Activated T-cell treated with anti-CD3 and anti-CD28 coated beads, Interleukin-2, amount 50 U/mL, for 4 hours (primary cell): Measurements from ENCODE around the gene PIEZO1. TPM values are rescaled to one million over a fixed set of nuclear protein-coding genes. Genes with fewer than 3 reads are reported as not detected.
A peak's percentile ranks its signal among the peaks of the same experiment; 100 is the strongest.

Experiments
- ATAC-seq, 2 donors: fragments of 200-7000 bp; cut with Tn5 transposase; one replicate each; pipeline ENCODE4 v1.10.0; 2021
- DNase-seq: peaks from one replicate; pipeline ENCODE4 v3.0.0-alpha.2; 2020
- H3K27me3 Mint-ChIP-seq: one replicate; pipeline ENCODE4 v1.8.0; 2021; ENCODE audit warnings: low read depth, mixed read lengths
- H3K36me3 Mint-ChIP-seq: one replicate; pipeline ENCODE4 v1.8.0; 2022; ENCODE audit warnings: mixed read lengths; ENCODE audit not compliant: insufficient read depth
- H3K4me1 Mint-ChIP-seq: one replicate; pipeline ENCODE4 v1.8.0; 2021; ENCODE audit warnings: low read depth, mixed read lengths
- H3K4me3 Mint-ChIP-seq: one replicate; pipeline ENCODE4 v1.8.0; 2021; ENCODE audit warnings: mild to moderate bottlenecking, moderate library complexity, mixed read lengths
- H3K9me3 Mint-ChIP-seq: one replicate; pipeline ENCODE4 v1.8.0; 2021; ENCODE audit warnings: mixed read lengths
- total RNA-seq, 3 donors: library from RNA; stranded (reverse); gene quantifications; one replicate each; pipeline ENCODE4 v1.2.1, GENCODE V29; 2021

PIEZO1 gene
- total RNA-seq, 3 donors from 2014 or later, result 116 to 171 (median 139) TPM

- no peaks in the 10 kb centered on the region for H3K9me3 Mint-ChIP-seq
- peaks cover 7% of the 10 kb centered on the region for H3K4me1 Mint-ChIP-seq
- DNase-seq, result peak; percentile 99
- peak within 1 kb of the TSS; percentile 90 for H3K4me3 Mint-ChIP-seq
- H3K27me3 Mint-ChIP-seq, result no peaks in the 10 kb centered on the region
- H3K36me3 Mint-ChIP-seq, result peaks cover 7% of the 10 kb centered on the region
- peak; percentile 73 for ATAC-seq
Observed at GRCh38 chr16:88811769-88812512, 26.9 kb upstream of the PIEZO1 start, which contains the start of gene APRT. Gene APRT (minus strand): TSS chr16:88811928. CDS start chr16:88811899, 29 bp downstream.

GRCh38 chr16:88810912-88811768, 26.1 kb upstream of the PIEZO1 start:
- peaks cover 7% of the 10 kb centered on the region for H3K36me3 Mint-ChIP-seq
- H3K9me3 Mint-ChIP-seq, result no peaks in the 10 kb centered on the region
- peaks cover 7% of the 10 kb centered on the region for H3K4me1 Mint-ChIP-seq

GRCh38 chr16:88810166-88810911, 25.3 kb upstream of the PIEZO1 start:
- Mint-ChIP-seq H3K4me1 (peaks cover 7% of the 10 kb centered on the region), H3K36me3 (peaks cover 7% of the 10 kb centered on the region), H3K9me3 (no peaks in the 10 kb centered on the region), H3K4me3 (peak overlapping the region; percentile 89), H3K27me3 (no peaks in the 10 kb centered on the region)
- ATAC-seq, result peak; percentile 11 to 20
- DNase-seq, result no peak

More at GRCh38 chr16:88810912-88811768, 26.1 kb upstream of the PIEZO1 start:
- DNase-seq, result peak; percentile 60
- peak; percentile 62 for ATAC-seq
- peak overlapping the region; percentile 89 for H3K4me3 Mint-ChIP-seq
- no peaks in the 10 kb centered on the region for H3K27me3 Mint-ChIP-seq

GRCh38 chr16:88809676-88810165, 24.7 kb upstream of the PIEZO1 start:
- Mint-ChIP-seq H3K36me3 (peaks cover 7% of the 10 kb centered on the region), H3K9me3 (no peaks in the 10 kb centered on the region), H3K4me3 (peak overlapping the region; percentile 89), H3K27me3 (no peaks in the 10 kb centered on the region), H3K4me1 (peaks cover 7% of the 10 kb centered on the region)
- DNase-seq (no peak), ATAC-seq (no peak)

GRCh38 chr16:88809068-88809675, 24.2 kb upstream of the PIEZO1 start:
- ATAC-seq (no peak), DNase-seq (no peak)
- Mint-ChIP-seq H3K27me3 (no peaks in the 10 kb centered on the region), H3K4me1 (peaks cover 7% of the 10 kb centered on the region), H3K4me3 (peak overlapping the region; percentile 89), H3K36me3 (peaks cover 7% of the 10 kb centered on the region), H3K9me3 (no peaks in the 10 kb centered on the region)

- ATAC-seq (no peak), DNase-seq (no peak)
- Mint-ChIP-seq H3K4me1 (peaks cover 7% of the 10 kb centered on the region), H3K4me3 (no peak overlapping the region), H3K27me3 (no peaks in the 10 kb centered on the region), H3K9me3 (no peaks in the 10 kb centered on the region), H3K36me3 (peaks cover 7% of the 10 kb centered on the region)
Observed at GRCh38 chr16:88807626-88808453, 22.8 kb upstream of the PIEZO1 start.

- Mint-ChIP-seq H3K4me1 (peaks cover 10% of the 10 kb centered on the region), H3K9me3 (no peaks in the 10 kb centered on the region), H3K4me3 (no peak overlapping the region), H3K27me3 (no peaks in the 10 kb centered on the region), H3K36me3 (peaks cover 7% of the 10 kb centered on the region)
- DNase-seq, result no peak
- no peak for ATAC-seq
Observed at GRCh38 chr16:88807142-88807625, 22.2 kb upstream of the PIEZO1 start.

- no peak for DNase-seq
- H3K36me3 Mint-ChIP-seq, result peaks cover 7% of the 10 kb centered on the region
- peaks cover 10% of the 10 kb centered on the region for H3K4me1 Mint-ChIP-seq
- no peaks in the 10 kb centered on the region for H3K27me3 Mint-ChIP-seq
- H3K4me3 Mint-ChIP-seq, result no peak overlapping the region
- H3K9me3 Mint-ChIP-seq, result no peaks in the 10 kb centered on the region
- ATAC-seq, result no peak
Observed at GRCh38 chr16:88806491-88807111, 21.6 kb upstream of the PIEZO1 start.

- peaks cover 13% of the 10 kb centered on the region for H3K4me1 Mint-ChIP-seq
- peaks cover 7% of the 10 kb centered on the region for H3K36me3 Mint-ChIP-seq
- no peaks in the 10 kb centered on the region for H3K27me3 Mint-ChIP-seq
- H3K4me3 Mint-ChIP-seq, result no peak overlapping the region
- H3K9me3 Mint-ChIP-seq, result no peaks in the 10 kb centered on the region
- ATAC-seq (no peak), DNase-seq (no peak)
Observed at GRCh38 chr16:88805887-88806393, 20.9 kb upstream of the PIEZO1 start.

GRCh38 chr16:88805340-88805715, 20.3 kb upstream of the PIEZO1 start:
- Mint-ChIP-seq H3K36me3 (peaks cover 6% of the 10 kb centered on the region), H3K4me3 (peak overlapping the region; percentile 76), H3K27me3 (no peaks in the 10 kb centered on the region), H3K9me3 (no peaks in the 10 kb centered on the region), H3K4me1 (peaks cover 12% of the 10 kb centered on the region)
- ATAC-seq (no peak), DNase-seq (no peak)

GRCh38 chr16:88804552-88805339, 19.7 kb upstream of the PIEZO1 start:
- ATAC-seq, result peak in 1 of 2 donors; percentile 14
- DNase-seq, result no peak
- Mint-ChIP-seq H3K27me3 (no peaks in the 10 kb centered on the region), H3K4me3 (peak overlapping the region; percentile 76), H3K9me3 (no peaks in the 10 kb centered on the region), H3K36me3 (peaks cover 3% of the 10 kb centered on the region), H3K4me1 (peaks cover 14% of the 10 kb centered on the region)

- Mint-ChIP-seq H3K36me3 (no peaks in the 10 kb centered on the region), H3K4me1 (peaks cover 11% of the 10 kb centered on the region), H3K4me3 (peak overlapping the region; percentile 76), H3K9me3 (no peaks in the 10 kb centered on the region), H3K27me3 (no peaks in the 10 kb centered on the region)
- ATAC-seq, result no peak
- no peak for DNase-seq
Observed at GRCh38 chr16:88804173-88804551, 19.1 kb upstream of the PIEZO1 start.
